Immature natural killer cell (primary cell): ENCODE measurements around the gene LAMB2. TPM values are rescaled to one million over a fixed set of nuclear protein-coding genes. Genes with fewer than 3 reads are reported as not detected.
A peak's percentile ranks its signal among the peaks of the same experiment; 100 is the strongest.

ENCODE experiments used
- DNase-seq, 3 donors: peaks; one replicate each; pipeline ENCODE4 v3.0.0; 2022; ENCODE audit warnings: mixed read lengths in 1 of 3
- H3K27ac Mint-ChIP-seq, 6 donors: one replicate each; pipeline ENCODE4 v1.8.0; 2020; ENCODE audit warnings: mixed read lengths in 6 of 6, mild to moderate bottlenecking in 5 of 6, inconsistent platforms in 4 of 6, moderate library complexity in 3 of 6
- H3K27me3 Mint-ChIP-seq, 3 donors: one replicate each; pipeline ENCODE4 v1.8.0; 2020 to 2021; ENCODE audit warnings: low read depth in 3 of 3, mild to moderate bottlenecking in 3 of 3, mixed read lengths in 3 of 3, moderate library complexity in 3 of 3, inconsistent platforms in 1 of 3
- H3K36me3 Mint-ChIP-seq, 3 donors: one replicate each; pipeline ENCODE4 v1.8.0; 2020; ENCODE audit warnings: mixed read lengths in 3 of 3, inconsistent platforms in 2 of 3, mild to moderate bottlenecking in 2 of 3
- H3K4me1 Mint-ChIP-seq, 2 donors: one replicate each; pipeline ENCODE4 v1.8.0; 2020; ENCODE audit warnings: inconsistent platforms in 2 of 2, mild to moderate bottlenecking in 2 of 2, mixed read lengths in 2 of 2, moderate library complexity in 1 of 2
- H3K4me3 Mint-ChIP-seq, 5 donors: one replicate each; pipeline ENCODE4 v1.8.0; 2020; ENCODE audit warnings: mild to moderate bottlenecking in 5 of 5, mixed read lengths in 5 of 5, inconsistent platforms in 3 of 5, moderate library complexity in 3 of 5
- H3K9me3 Mint-ChIP-seq, 6 donors: one replicate each; pipeline ENCODE4 v1.8.0; 2020; ENCODE audit warnings: mild to moderate bottlenecking in 6 of 6, mixed read lengths in 6 of 6, inconsistent platforms in 4 of 6, moderate library complexity in 3 of 6
- polyA plus RNA-seq, 3 donors: library from polyadenylated mRNA; unstranded; fragments of 300-500 nt; fragmentation: Illumina TruSeq; gene quantifications; one replicate each; pipeline ENCODE4 v1.2.3, GENCODE V29; 2021

LAMB2 gene
- polyA plus RNA-seq, 3 donors from 2014 or later = not detected

GRCh38 chr3:49122451-49122850, 10.4 kb downstream of the LAMB2 start:
- H3K4me1 Mint-ChIP-seq = peaks cover 15 to 25% of the 10 kb centered on the region in 2 donors
- H3K4me3 Mint-ChIP-seq = peak overlapping the region in 4 of 5 donors; percentile 6 to 88 (median 44)
- H3K9me3 Mint-ChIP-seq = no peaks in the 10 kb centered on the region
- peaks cover 5 to 8% (median 7%) of the 10 kb centered on the region in 3 donors for H3K27me3 Mint-ChIP-seq
- no peak for DNase-seq
- peaks cover 0 to 7% (median 4%) of the 10 kb centered on the region in 3 donors for H3K36me3 Mint-ChIP-seq
- peak overlapping the region; percentile 80 to 94 (median 90) for H3K27ac Mint-ChIP-seq

GRCh38 chr3:49122022-49122421, 10.8 kb downstream of the LAMB2 start:
- peak overlapping the region; percentile 39 to 88 (median 64) for H3K4me3 Mint-ChIP-seq

GRCh38 chr3:49121132-49121736, 11.6 kb downstream of the LAMB2 start:
- Mint-ChIP-seq H3K36me3 (peaks cover 0 to 12% (median 9%) of the 10 kb centered on the region in 3 donors), H3K9me3 (no peaks in the 10 kb centered on the region), H3K27me3 (peaks cover 3 to 8% (median 5%) of the 10 kb centered on the region in 3 donors), H3K27ac (peak overlapping the region; percentile 80 to 94 (median 90)), H3K4me3 (peak overlapping the region; percentile 88 to 92 (median 89)), H3K4me1 (peaks cover 15 to 25% of the 10 kb centered on the region in 2 donors)
- DNase-seq = no peak

More at GRCh38 chr3:49122022-49122421, 10.8 kb downstream of the LAMB2 start:
- DNase-seq = no peak
- Mint-ChIP-seq H3K9me3 (no peaks in the 10 kb centered on the region), H3K36me3 (peaks cover 0 to 7% (median 7%) of the 10 kb centered on the region in 3 donors), H3K27ac (peak overlapping the region; percentile 80 to 94 (median 90)), H3K27me3 (peaks cover 5 to 8% (median 5%) of the 10 kb centered on the region in 3 donors), H3K4me1 (peaks cover 15 to 25% of the 10 kb centered on the region in 2 donors)

GRCh38 chr3:49120438-49121131, 12.3 kb downstream of the LAMB2 start, which contains the start of gene USP19:
USP19 (minus strand) TSS chr3:49120823; CDS start chr3:49119145, 1,678 bp downstream.
- peak; percentile 93 to 95 (median 94) for DNase-seq
- Mint-ChIP-seq H3K27me3 (peaks cover 3 to 8% (median 6%) of the 10 kb centered on the region in 3 donors), H3K9me3 (no peaks in the 10 kb centered on the region), H3K4me3 (peak within 1 kb of the TSS; percentile 88 to 92 (median 89)), H3K4me1 (peaks cover 15 to 25% of the 10 kb centered on the region in 2 donors), H3K27ac (peak within 1 kb of the TSS; percentile 87 to 94 (median 92)), H3K36me3 (peaks cover 0 to 16% (median 12%) of the 10 kb centered on the region in 3 donors)

GRCh38 chr3:49120096-49120437, 12.8 kb downstream of the LAMB2 start:
- H3K4me3 Mint-ChIP-seq = peak overlapping the region; percentile 88 to 92 (median 89)
- peaks cover 0 to 20% (median 12%) of the 10 kb centered on the region in 3 donors for H3K36me3 Mint-ChIP-seq

GRCh38 chr3:49119439-49119838, 13.4 kb downstream of the LAMB2 start:
- H3K9me3 Mint-ChIP-seq = no peaks in the 10 kb centered on the region
- H3K36me3 Mint-ChIP-seq = peaks cover 0 to 21% (median 12%) of the 10 kb centered on the region in 3 donors
- DNase-seq = no peak
- peaks cover 3 to 8% (median 6%) of the 10 kb centered on the region in 3 donors for H3K27me3 Mint-ChIP-seq
- H3K27ac Mint-ChIP-seq = peak overlapping the region; percentile 87 to 94 (median 91)
- peaks cover 15 to 25% of the 10 kb centered on the region in 2 donors for H3K4me1 Mint-ChIP-seq
- peak overlapping the region; percentile 88 to 92 (median 89) for H3K4me3 Mint-ChIP-seq

More at GRCh38 chr3:49120096-49120437, 12.8 kb downstream of the LAMB2 start:
- Mint-ChIP-seq H3K9me3 (no peaks in the 10 kb centered on the region), H3K27me3 (peaks cover 3 to 8% (median 6%) of the 10 kb centered on the region in 3 donors), H3K4me1 (peaks cover 15 to 25% of the 10 kb centered on the region in 2 donors), H3K27ac (peak overlapping the region; percentile 87 to 94 (median 91))
- DNase-seq = no peak

GRCh38 chr3:49119036-49119435, 13.8 kb downstream of the LAMB2 start:
- H3K36me3 Mint-ChIP-seq = peaks cover 0 to 25% (median 13%) of the 10 kb centered on the region in 3 donors
- no peaks in the 10 kb centered on the region for H3K9me3 Mint-ChIP-seq
- H3K27me3 Mint-ChIP-seq = peaks cover 3 to 8% (median 6%) of the 10 kb centered on the region in 3 donors
- DNase-seq = no peak
- peak overlapping the region in 5 of 6 donors; percentile 30 to 66 (median 39) for H3K27ac Mint-ChIP-seq
- peak overlapping the region in 4 of 5 donors; percentile 88 to 89 (median 88) for H3K4me3 Mint-ChIP-seq
- H3K4me1 Mint-ChIP-seq = peaks cover 15 to 25% of the 10 kb centered on the region in 2 donors

GRCh38 chr3:49112262-49112661, 20.6 kb downstream of the LAMB2 start:
- peaks cover 12 to 45% (median 16%) of the 10 kb centered on the region in 3 donors for H3K36me3 Mint-ChIP-seq

GRCh38 chr3:49111347-49111746, 21.5 kb downstream of the LAMB2 start:
- Mint-ChIP-seq H3K4me3 (no peak overlapping the region), H3K4me1 (no peaks in the 10 kb centered on the region), H3K27ac (no peak overlapping the region), H3K36me3 (peaks cover 8 to 43% (median 16%) of the 10 kb centered on the region in 3 donors), H3K9me3 (no peaks in the 10 kb centered on the region), H3K27me3 (peaks cover 0 to 1% (median 1%) of the 10 kb centered on the region in 3 donors)
- no peak for DNase-seq

More at GRCh38 chr3:49112262-49112661, 20.6 kb downstream of the LAMB2 start:
- no peak for DNase-seq
- Mint-ChIP-seq H3K4me1 (no peaks in the 10 kb centered on the region), H3K9me3 (no peaks in the 10 kb centered on the region), H3K4me3 (no peak overlapping the region), H3K27ac (no peak overlapping the region), H3K27me3 (peaks cover 0 to 1% (median 1%) of the 10 kb centered on the region in 3 donors)

GRCh38 chr3:49110780-49111179, 22.1 kb downstream of the LAMB2 start:
- H3K36me3 Mint-ChIP-seq = peaks cover 8 to 37% (median 16%) of the 10 kb centered on the region in 3 donors

GRCh38 chr3:49108346-49108745, 24.5 kb downstream of the LAMB2 start:
- Mint-ChIP-seq H3K4me3 (no peak overlapping the region), H3K27me3 (peaks cover 0 to 4% (median 3%) of the 10 kb centered on the region in 3 donors), H3K27ac (no peak overlapping the region), H3K9me3 (no peaks in the 10 kb centered on the region), H3K36me3 (peaks cover 4 to 21% (median 16%) of the 10 kb centered on the region in 3 donors), H3K4me1 (peaks cover 26% of the 10 kb centered on the region in 2 donors)
- DNase-seq = no peak

More at GRCh38 chr3:49110780-49111179, 22.1 kb downstream of the LAMB2 start:
- peaks cover 3% of the 10 kb centered on the region in 2 donors for H3K4me1 Mint-ChIP-seq
- no peak for DNase-seq
- H3K4me3 Mint-ChIP-seq = no peak overlapping the region
- no peaks in the 10 kb centered on the region for H3K9me3 Mint-ChIP-seq
- no peak overlapping the region for H3K27ac Mint-ChIP-seq
- H3K27me3 Mint-ChIP-seq = peaks cover 0 to 1% (median 1%) of the 10 kb centered on the region in 3 donors

GRCh38 chr3:49104427-49105291, 28.2 kb downstream of the LAMB2 start, which contains the start of gene QARS1:
QARS1 (minus strand) TSS chr3:49104757; CDS start chr3:49104733, 24 bp downstream.
- peaks cover 14 to 25% (median 21%) of the 10 kb centered on the region in 3 donors for H3K36me3 Mint-ChIP-seq
- H3K4me3 Mint-ChIP-seq = peak within 1 kb of the TSS; percentile 92 to 99 (median 98)
- no peaks in the 10 kb centered on the region for H3K9me3 Mint-ChIP-seq
- H3K27me3 Mint-ChIP-seq = peaks cover 0 to 3% (median 3%) of the 10 kb centered on the region in 3 donors
- peaks cover 29 to 34% of the 10 kb centered on the region in 2 donors for H3K4me1 Mint-ChIP-seq
- H3K27ac Mint-ChIP-seq = peak within 1 kb of the TSS; percentile 87 to 99 (median 97)
- DNase-seq = peak; percentile 87 to 89 (median 88)

- H3K9me3 Mint-ChIP-seq = no peaks in the 10 kb centered on the region
- DNase-seq = no peak
- H3K4me3 Mint-ChIP-seq = peak overlapping the region; percentile 92 to 99 (median 98)
- H3K27ac Mint-ChIP-seq = peak overlapping the region; percentile 87 to 99 (median 97)
- H3K27me3 Mint-ChIP-seq = peaks cover 0 to 3% (median 3%) of the 10 kb centered on the region in 3 donors
- peaks cover 29 to 34% of the 10 kb centered on the region in 2 donors for H3K4me1 Mint-ChIP-seq
- H3K36me3 Mint-ChIP-seq = peaks cover 10 to 23% (median 17%) of the 10 kb centered on the region in 3 donors
Observed at GRCh38 chr3:49104052-49104426, 28.8 kb downstream of the LAMB2 start.
